ENCODE data around the gene CCDC172.

- TF ChIP-seq CTCF (conservative IDR thresholded peaks at IDR 0.05; ENCODE audit: low read depth, low read length) (no peak), MAZ (IDR thresholded peaks at IDR 0.05; ENCODE audit: borderline replicate concordance, low read depth, low read length) (no peak), POLR2A (IDR thresholded peaks at IDR 0.05; ENCODE audit: low read depth, low read length) (no peak), RCOR1 (IDR thresholded peaks at IDR 0.05; ENCODE audit: insufficient replicate concordance, low read length) (no peak)
- TF ChIP-seq, protein P1, sequence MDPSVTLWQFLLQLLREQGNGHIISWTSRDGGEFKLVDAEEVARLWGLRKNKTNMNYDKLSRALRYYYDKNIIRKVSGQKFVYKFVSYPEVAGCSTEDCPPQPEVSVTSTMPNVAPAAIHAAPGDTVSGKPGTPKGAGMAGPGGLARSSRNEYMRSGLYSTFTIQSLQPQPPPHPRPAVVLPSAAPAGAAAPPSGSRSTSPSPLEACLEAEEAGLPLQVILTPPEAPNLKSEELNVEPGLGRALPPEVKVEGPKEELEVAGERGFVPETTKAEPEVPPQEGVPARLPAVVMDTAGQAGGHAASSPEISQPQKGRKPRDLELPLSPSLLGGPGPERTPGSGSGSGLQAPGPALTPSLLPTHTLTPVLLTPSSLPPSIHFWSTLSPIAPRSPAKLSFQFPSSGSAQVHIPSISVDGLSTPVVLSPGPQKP (IDR thresholded peaks at IDR 0.05; ENCODE audit: borderline replicate concordance, low read depth, low read length) = no peak
Measured at GRCh38 chr10:116296291-116296721, 27.9 kb upstream of the CCDC172 start.

Data from IMR-90 (cell line).